Progenitor cell of endocrine pancreas (in vitro differentiated cells): ENCODE measurements around the gene METTL9. TPM values are rescaled to one million over a fixed set of nuclear protein-coding genes. Genes with fewer than 3 reads are reported as not detected.

ENCODE experiments used
- DNase-seq: peaks from one replicate; pipeline ENCODE4 v3.0.0; 2021; ENCODE audit warnings: low spot score; ENCODE audit not compliant: unreplicated experiment
- H3K27ac Mint-ChIP-seq: 2 replicates; pipeline ENCODE4 v1.8.0; 2021; ENCODE audit warnings: mild to moderate bottlenecking, moderate library complexity, mixed read lengths
- H3K27me3 Mint-ChIP-seq: 2 replicates; pipeline ENCODE4 v1.8.0; 2021; ENCODE audit warnings: mixed read lengths
- H3K36me3 Mint-ChIP-seq: 2 replicates; pipeline ENCODE4 v1.8.0; 2022; ENCODE audit warnings: mixed read lengths; ENCODE audit not compliant: insufficient read depth
- H3K4me1 Mint-ChIP-seq: 2 replicates; pipeline ENCODE4 v1.8.0; 2021; ENCODE audit warnings: low read depth, mixed read lengths
- H3K4me3 Mint-ChIP-seq: 2 replicates; pipeline ENCODE4 v1.8.0; 2021; ENCODE audit warnings: low read depth, mild to moderate bottlenecking, moderate library complexity, mixed read lengths
- H3K9me3 Mint-ChIP-seq: 2 replicates; pipeline ENCODE4 v1.8.0; 2021; ENCODE audit warnings: low read depth, mixed read lengths
- CTCF ChIP-seq: fragments of 200-600 bp; sonication (generic); IDR thresholded peaks from one replicate; pipeline ENCODE4 v1.5.0; 2021; ENCODE audit warnings: antibody characterized with exemption, mild to moderate bottlenecking; ENCODE audit not compliant: unreplicated experiment
- total RNA-seq: library from RNA; stranded (reverse); gene quantifications from 2 replicates; pipeline ENCODE4 v1.2.1, GENCODE V29; 2021

The METTL9 gene
- total RNA-seq, 1 donor from 2014 or later, result 158 TPM

- no peak overlapping the region for H3K4me3 Mint-ChIP-seq
Observed at GRCh38 chr16:21593530-21594289, 5.7 kb upstream of the METTL9 start.

GRCh38 chr16:21597561-21598030 lies 1.8 kb upstream of the METTL9 start:
- Mint-ChIP-seq H3K27ac (peak overlapping the region; percentile 91), H3K4me1 (peaks cover 23% of the 10 kb centered on the region), H3K36me3 (no peaks in the 10 kb centered on the region), H3K9me3 (no peaks in the 10 kb centered on the region), H3K4me3 (peak overlapping the region; percentile 78), H3K27me3 (peaks cover 4% of the 10 kb centered on the region)
- no peak for TF ChIP-seq CTCF
- no peak for DNase-seq

More at GRCh38 chr16:21593530-21594289, 5.7 kb upstream of the METTL9 start:
- no peak overlapping the region for H3K27ac Mint-ChIP-seq
- peaks cover 5% of the 10 kb centered on the region for H3K4me1 Mint-ChIP-seq
- DNase-seq, result no peak
- H3K9me3 Mint-ChIP-seq, result no peaks in the 10 kb centered on the region
- H3K27me3 Mint-ChIP-seq, result peaks cover 4% of the 10 kb centered on the region
- no peak for TF ChIP-seq CTCF
- no peaks in the 10 kb centered on the region for H3K36me3 Mint-ChIP-seq

- Mint-ChIP-seq H3K9me3 (no peaks in the 10 kb centered on the region), H3K4me3 (peak overlapping the region; percentile 78), H3K27ac (peak overlapping the region; percentile 91), H3K27me3 (peaks cover 4% of the 10 kb centered on the region), H3K36me3 (no peaks in the 10 kb centered on the region), H3K4me1 (peaks cover 23% of the 10 kb centered on the region)
- no peak for TF ChIP-seq CTCF
- no peak for DNase-seq
Observed at GRCh38 chr16:21598206-21598605, 1.2 kb upstream of the METTL9 start.

GRCh38 chr16:21598701-21599121 lies 666 bp upstream of the METTL9 start:
- Mint-ChIP-seq H3K36me3 (no peaks in the 10 kb centered on the region), H3K4me3 (peak overlapping the region; percentile 78), H3K27ac (peak overlapping the region; percentile 91), H3K4me1 (peaks cover 23% of the 10 kb centered on the region), H3K9me3 (no peaks in the 10 kb centered on the region), H3K27me3 (no peaks in the 10 kb centered on the region)
- no peak for DNase-seq
- TF ChIP-seq CTCF, result no peak

GRCh38 chr16:21600031-21600773 lies 825 bp downstream of the METTL9 start:
- TF ChIP-seq CTCF, result no peak
- no peaks in the 10 kb centered on the region for H3K27me3 Mint-ChIP-seq
- peak overlapping the region; percentile 86 for H3K4me3 Mint-ChIP-seq
- H3K27ac Mint-ChIP-seq, result peak overlapping the region; percentile 97
- no peaks in the 10 kb centered on the region for H3K36me3 Mint-ChIP-seq
- DNase-seq, result no peak
- peaks cover 31% of the 10 kb centered on the region for H3K4me1 Mint-ChIP-seq
- H3K9me3 Mint-ChIP-seq, result no peaks in the 10 kb centered on the region
